CD8-positive, alpha-beta memory T cell (primary cell): ENCODE data around the gene ZNF581. TPM values are rescaled to one million over a fixed set of nuclear protein-coding genes. Genes with fewer than 3 reads are reported as not detected.
A peak's percentile ranks its signal among the peaks of the same experiment; 100 is the strongest.

Experiments used
- CTCF ChIA-PET: fragments of 350-600 bp; sonication (Branson Sonifier 250); formaldehyde crosslinking; loops from one replicate; lab custom pipeline; 2021; ENCODE audit warnings: antibody characterized with exemption; lab: Charles Lee
- POLR2A ChIA-PET: fragments of 350-600 bp; sonication (Branson Sonifier 250); formaldehyde crosslinking; loops from one replicate; lab custom pipeline; 2021; ENCODE audit warnings: antibody characterized with exemption; lab: Charles Lee
- DNase-seq, 5 donors: peaks; one replicate each; pipeline versions ENCODE4 v3.0.0 to v3.0.0-alpha.2; 2020 to 2022; ENCODE audit warnings: mixed read lengths in 1 of 5
- H3K27ac ChIP-seq: one replicate; pipeline ENCODE4 v1.7.0; 2013; ENCODE audit warnings: low read depth, mild to moderate bottlenecking, low read length, moderate library complexity
- H3K27me3 ChIP-seq: 2 replicates; pipeline ENCODE4 v1.7.0; 2013; ENCODE audit warnings: low read length, mild to moderate bottlenecking; ENCODE audit not compliant: insufficient read depth, poor library complexity, severe bottlenecking
- H3K36me3 ChIP-seq: 2 replicates; pipeline ENCODE4 v1.7.0; 2013; ENCODE audit warnings: mild to moderate bottlenecking, low read length, moderate library complexity; ENCODE audit not compliant: insufficient read depth
- H3K4me1 ChIP-seq: 2 replicates; pipeline ENCODE4 v1.7.0; 2013; ENCODE audit warnings: mild to moderate bottlenecking, low read length, moderate library complexity; ENCODE audit not compliant: insufficient read depth
- H3K4me3 ChIP-seq: 2 replicates; pipeline ENCODE4 v1.7.0; 2013; ENCODE audit warnings: mild to moderate bottlenecking, low read length
- H3K9me3 ChIP-seq: 2 replicates; pipeline ENCODE4 v1.7.0; 2013; ENCODE audit warnings: mild to moderate bottlenecking, low read length
- H3K27ac Mint-ChIP-seq, 8 donors: one replicate each; pipeline ENCODE4 v1.8.0; 2020 to 2021; ENCODE audit warnings: mixed read lengths in 8 of 8, mild to moderate bottlenecking in 6 of 8, inconsistent platforms in 3 of 8, moderate library complexity in 3 of 8
- H3K27me3 Mint-ChIP-seq, 2 donors: one replicate each; pipeline ENCODE4 v1.8.0; 2020 to 2021; ENCODE audit warnings: mixed read lengths in 2 of 2, mild to moderate bottlenecking in 1 of 2, moderate library complexity in 1 of 2
- H3K36me3 Mint-ChIP-seq, 3 donors: one replicate each; pipeline ENCODE4 v1.8.0; 2020 to 2021; ENCODE audit warnings: mixed read lengths in 3 of 3, inconsistent platforms in 1 of 3, mild to moderate bottlenecking in 1 of 3
- H3K4me1 Mint-ChIP-seq, 3 donors: one replicate each; pipeline ENCODE4 v1.8.0; 2020 to 2021; ENCODE audit warnings: mixed read lengths in 3 of 3, inconsistent platforms in 1 of 3, mild to moderate bottlenecking in 1 of 3
- H3K4me3 Mint-ChIP-seq, 7 donors: one replicate each; pipeline ENCODE4 v1.8.0; 2020 to 2021; ENCODE audit warnings: mixed read lengths in 7 of 7, mild to moderate bottlenecking in 6 of 7, moderate library complexity in 4 of 7, inconsistent platforms in 2 of 7
- H3K9me3 Mint-ChIP-seq, 5 donors: one replicate each; pipeline ENCODE4 v1.8.0; 2020 to 2022; ENCODE audit warnings: mixed read lengths in 5 of 5, mild to moderate bottlenecking in 3 of 5, moderate library complexity in 2 of 5, inconsistent platforms in 1 of 5
- polyA plus RNA-seq: library from polyadenylated mRNA; unstranded; fragments of 300-500 nt; fragmentation: Illumina TruSeq; gene quantifications from one replicate; pipeline ENCODE4 v1.2.3, GENCODE V29; 2021
- total RNA-seq, 2 experiments: library from RNA; stranded (reverse); gene quantifications; one replicate each; pipeline ENCODE4 v1.2.3, GENCODE V29; 2021

Gene ZNF581
- total and polyA plus RNA-seq, 3 experiments from 2014 or later, result 23.4 to 34.4 (median 32.8) TPM

DNA sequence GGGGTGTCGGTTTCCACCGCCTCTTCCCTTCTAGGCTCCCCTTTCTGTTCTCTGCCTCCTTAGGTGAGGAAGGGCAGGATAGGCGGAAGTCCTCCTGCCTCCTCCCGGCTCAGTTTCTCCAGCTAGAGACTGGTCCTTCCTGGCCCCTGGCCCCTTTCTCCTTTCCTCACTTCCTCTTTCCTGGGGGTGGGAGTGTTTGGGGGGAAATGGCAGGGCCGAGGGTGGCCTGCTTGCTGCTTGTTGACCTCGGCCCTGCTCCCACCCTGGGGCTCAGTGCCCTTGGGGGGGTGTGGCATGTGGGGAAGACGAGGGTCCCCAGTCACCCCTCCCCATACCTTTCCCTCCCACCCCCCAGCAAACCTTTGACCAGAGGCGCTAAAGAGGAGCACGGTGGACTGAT, 16.4 kb downstream of the ZNF581 start:
- peaks cover 51 to 83% (median 59%) of the 10 kb centered on the region in 3 donors for H3K4me1 Mint-ChIP-seq
- ChIA-PET CTCF (interaction anchor here (1.6 kb wide), 1 partner anchor 9 kb away, joined by 3 read pairs; no protein-coding TSS in a partner anchor), POLR2A (no interaction called here)
- H3K4me3 Mint-ChIP-seq, result peak overlapping the region in 5 of 7 donors; percentile 31 to 84 (median 61)
- Histone ChIP-seq H3K27ac (no peak overlapping the region), H3K9me3 (no peaks in the 10 kb centered on the region), H3K27me3 (no peaks in the 10 kb centered on the region), H3K36me3 (peaks cover 54% of the 10 kb centered on the region), H3K4me3 (no peak overlapping the region), H3K4me1 (peaks cover 44% of the 10 kb centered on the region)
- H3K9me3 Mint-ChIP-seq, result no peaks in the 10 kb centered on the region
- peak overlapping the region in 5 of 8 donors; percentile 56 to 94 (median 85) for H3K27ac Mint-ChIP-seq
- DNase-seq, result no peak
- peaks cover 0 to 1% of the 10 kb centered on the region in 2 donors for H3K27me3 Mint-ChIP-seq
- peaks cover 9 to 77% (median 19%) of the 10 kb centered on the region in 3 donors for H3K36me3 Mint-ChIP-seq

DNA sequence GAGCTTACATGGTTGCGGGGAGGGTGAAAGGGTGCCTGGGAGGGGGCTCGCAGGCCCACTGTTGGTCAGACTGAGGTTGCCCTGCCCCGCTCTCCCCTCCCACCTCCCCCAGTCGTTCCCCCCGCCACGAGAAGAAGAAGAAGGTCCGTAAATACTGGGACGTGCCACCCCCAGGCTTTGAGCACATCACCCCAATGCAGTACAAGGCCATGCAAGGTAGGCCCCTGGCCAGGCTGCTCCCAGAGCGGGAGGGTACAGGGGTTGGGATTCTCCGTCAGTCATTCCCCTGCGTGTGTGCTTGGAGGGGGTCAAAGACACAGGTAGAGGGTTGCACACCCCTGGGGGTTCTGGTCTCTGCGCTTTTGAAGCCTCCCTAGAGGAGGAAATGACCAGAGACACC, 17.0 kb downstream of the ZNF581 start:
- H3K9me3 ChIP-seq, result no peaks in the 10 kb centered on the region
- Mint-ChIP-seq H3K27me3 (peaks cover 0 to 1% of the 10 kb centered on the region in 2 donors), H3K36me3 (peaks cover 9 to 77% (median 19%) of the 10 kb centered on the region in 3 donors), H3K27ac (peak overlapping the region in 1 of 8 donors; percentile 68), H3K4me1 (peaks cover 51 to 85% (median 59%) of the 10 kb centered on the region in 3 donors), H3K9me3 (no peaks in the 10 kb centered on the region), H3K4me3 (no peak overlapping the region)
- peaks cover 44% of the 10 kb centered on the region for H3K4me1 ChIP-seq
- peaks cover 54% of the 10 kb centered on the region for H3K36me3 ChIP-seq
- POLR2A ChIA-PET, result no interaction called here
- no peaks in the 10 kb centered on the region for H3K27me3 ChIP-seq
- CTCF ChIA-PET, result no interaction called here
- no peak overlapping the region for H3K27ac ChIP-seq
- DNase-seq, result no peak
- no peak overlapping the region for H3K4me3 ChIP-seq

DNA sequence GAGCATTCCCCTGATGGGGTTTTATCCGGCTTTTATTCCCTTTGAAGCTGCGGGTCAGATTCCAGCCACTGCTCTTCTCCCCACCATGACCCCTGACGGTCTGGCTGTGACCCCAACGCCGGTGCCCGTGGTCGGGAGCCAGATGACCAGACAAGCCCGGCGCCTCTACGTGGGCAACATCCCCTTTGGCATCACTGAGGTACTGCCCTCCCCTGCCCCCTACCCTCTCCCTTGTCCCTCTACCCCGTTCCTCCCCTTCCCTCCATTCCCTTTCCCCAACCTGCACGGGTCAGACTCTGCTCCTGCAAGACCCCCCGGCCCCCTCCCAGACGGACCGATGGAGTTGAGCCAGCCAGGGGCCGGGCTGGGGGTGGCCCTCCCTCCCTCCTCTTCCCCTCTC, 17.5 kb downstream of the ZNF581 start:
- H3K4me3 Mint-ChIP-seq, result no peak overlapping the region
- Histone ChIP-seq H3K9me3 (no peaks in the 10 kb centered on the region), H3K4me3 (no peak overlapping the region), H3K4me1 (peaks cover 38% of the 10 kb centered on the region), H3K36me3 (peaks cover 59% of the 10 kb centered on the region), H3K27me3 (no peaks in the 10 kb centered on the region), H3K27ac (no peak overlapping the region)
- H3K27me3 Mint-ChIP-seq, result peaks cover 0 to 1% of the 10 kb centered on the region in 2 donors
- no peaks in the 10 kb centered on the region for H3K9me3 Mint-ChIP-seq
- peak overlapping the region in 1 of 8 donors; percentile 11 for H3K27ac Mint-ChIP-seq
- ChIA-PET POLR2A (no interaction called here), CTCF (no interaction called here)
- peaks cover 46 to 82% (median 53%) of the 10 kb centered on the region in 3 donors for H3K4me1 Mint-ChIP-seq
- peaks cover 9 to 75% (median 19%) of the 10 kb centered on the region in 3 donors for H3K36me3 Mint-ChIP-seq
- no peak for DNase-seq

DNA sequence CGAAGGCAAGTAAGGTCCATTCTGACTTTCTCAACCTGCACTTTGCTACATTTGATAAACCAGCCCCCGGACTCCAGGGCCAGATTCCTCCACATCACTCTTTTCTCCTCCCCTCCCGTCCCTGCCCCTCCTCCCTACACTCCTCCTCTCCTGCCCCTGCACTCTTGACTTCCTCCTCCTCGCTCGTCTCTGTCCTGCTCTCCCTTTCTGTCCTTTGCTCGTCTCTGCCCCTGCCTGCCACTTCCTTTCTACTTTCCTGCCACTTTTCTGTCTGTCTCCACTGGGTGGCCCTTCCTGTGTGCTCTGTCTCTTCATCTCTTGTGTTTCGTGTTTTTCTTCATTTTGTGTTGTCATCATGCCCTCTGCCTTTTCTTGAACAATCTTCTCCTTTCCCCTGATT, 18.4 kb downstream of the ZNF581 start:
- Mint-ChIP-seq H3K27me3 (peaks cover 0 to 1% of the 10 kb centered on the region in 2 donors), H3K36me3 (peaks cover 9 to 80% (median 19%) of the 10 kb centered on the region in 3 donors), H3K4me3 (peak overlapping the region in 2 of 7 donors; percentile 13 to 44), H3K9me3 (no peaks in the 10 kb centered on the region), H3K27ac (peak overlapping the region in 6 of 8 donors; percentile 1 to 80 (median 23)), H3K4me1 (peaks cover 37 to 82% (median 45%) of the 10 kb centered on the region in 3 donors)
- ChIA-PET CTCF (no interaction called here), POLR2A (no interaction called here)
- DNase-seq, result no peak
- peaks cover 30% of the 10 kb centered on the region for H3K4me1 ChIP-seq
- H3K27ac ChIP-seq, result no peak overlapping the region
- no peak overlapping the region for H3K4me3 ChIP-seq
- H3K36me3 ChIP-seq, result peaks cover 67% of the 10 kb centered on the region
- no peaks in the 10 kb centered on the region for H3K27me3 ChIP-seq
- H3K9me3 ChIP-seq, result no peaks in the 10 kb centered on the region

DNA sequence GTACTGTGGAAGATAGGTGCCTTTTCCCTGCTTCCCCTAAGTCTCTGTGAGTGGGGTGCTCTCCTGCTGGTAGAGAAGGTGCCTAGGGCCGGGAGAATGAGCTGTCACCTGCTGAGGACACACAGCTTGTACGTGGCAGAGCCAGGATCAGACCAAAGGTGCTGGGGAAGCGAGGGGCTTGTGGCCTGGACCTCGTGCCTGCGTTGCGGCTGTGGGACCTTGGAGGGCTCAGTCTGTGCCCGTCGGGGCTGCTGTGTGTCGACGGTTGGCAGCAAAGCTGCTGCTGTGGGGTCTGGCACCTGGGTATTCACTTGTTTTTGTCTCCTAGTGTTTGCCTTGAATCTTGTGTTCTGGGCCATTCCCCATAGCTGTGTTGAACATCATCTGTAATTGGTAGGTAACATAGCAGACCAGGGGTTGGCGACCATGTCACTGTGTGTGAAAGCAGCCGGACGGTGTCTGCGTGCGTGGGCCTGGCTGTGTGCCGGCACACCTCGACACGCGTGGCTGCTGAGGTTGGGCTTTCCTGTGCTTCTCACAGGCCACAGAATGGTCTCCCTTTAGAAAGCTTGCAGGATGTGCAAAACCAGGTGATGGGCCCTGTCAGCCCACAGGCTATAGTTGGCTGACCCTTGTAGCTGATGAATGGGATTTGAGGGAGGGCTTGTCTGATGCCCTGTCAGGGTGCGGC, 20.5 kb downstream of the ZNF581 start:
- Mint-ChIP-seq H3K9me3 (no peaks in the 10 kb centered on the region), H3K4me3 (no peak overlapping the region), H3K4me1 (peaks cover 20 to 72% (median 27%) of the 10 kb centered on the region in 3 donors), H3K27me3 (peaks cover 0 to 1% of the 10 kb centered on the region in 2 donors), H3K36me3 (peaks cover 9 to 87% (median 20%) of the 10 kb centered on the region in 3 donors), H3K27ac (peak overlapping the region in 2 of 8 donors; percentile 48 to 66)
- H3K27me3 ChIP-seq, result no peaks in the 10 kb centered on the region
- H3K36me3 ChIP-seq, result peaks cover 87% of the 10 kb centered on the region
- DNase-seq, result no peak
- ChIA-PET CTCF (interaction anchor here (1.5 kb wide), 1 partner anchor 10 kb away, joined by 5 read pairs; no protein-coding TSS in a partner anchor), POLR2A (interaction anchor here (0.7 kb wide), 1 partner anchor 17 kb away, joined by 3 read pairs; no protein-coding TSS in a partner anchor)
- no peak overlapping the region for H3K4me3 ChIP-seq
- H3K27ac ChIP-seq, result no peak overlapping the region
- H3K4me1 ChIP-seq, result peaks cover 9% of the 10 kb centered on the region
- H3K9me3 ChIP-seq, result no peaks in the 10 kb centered on the region

DNA sequence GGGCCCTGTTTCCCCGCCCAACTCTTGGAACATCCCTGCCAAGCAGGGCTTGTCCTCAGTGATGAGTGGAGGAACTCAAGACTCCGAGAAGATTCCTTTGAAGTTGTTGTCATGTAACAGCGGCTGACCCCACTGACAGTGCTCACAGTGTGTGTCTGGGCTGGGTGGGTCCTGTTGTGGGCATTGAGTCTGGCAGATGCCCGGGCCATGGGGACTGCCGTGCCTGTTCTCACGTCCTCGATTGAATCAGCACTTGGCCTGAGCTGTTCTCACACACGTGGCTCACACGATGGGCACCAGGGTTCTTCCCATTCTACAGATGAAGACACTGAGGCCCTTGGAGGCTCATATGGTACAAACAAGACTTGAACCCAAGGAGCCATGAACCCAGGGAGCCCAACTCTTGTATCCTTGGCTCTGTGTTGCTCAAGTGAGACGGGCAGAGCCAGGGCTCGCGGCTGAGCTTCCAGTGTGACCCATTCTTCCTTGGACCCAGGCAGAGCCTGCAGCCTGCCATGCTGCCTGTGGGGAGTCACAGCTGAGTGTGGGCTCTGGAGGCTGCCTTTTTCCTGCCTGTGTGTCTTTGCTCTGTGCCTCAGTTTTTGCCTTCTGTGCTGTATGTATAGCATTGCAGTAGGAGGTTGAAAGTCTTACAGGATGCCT, 23.0 kb downstream of the ZNF581 start:
- Mint-ChIP-seq H3K4me3 (no peak overlapping the region), H3K27me3 (peaks cover 0 to 1% of the 10 kb centered on the region in 2 donors), H3K9me3 (no peaks in the 10 kb centered on the region), H3K27ac (peak overlapping the region in 2 of 8 donors; percentile 10 to 58), H3K36me3 (peaks cover 9 to 90% (median 18%) of the 10 kb centered on the region in 3 donors), H3K4me1 (peaks cover 23 to 76% (median 24%) of the 10 kb centered on the region in 3 donors)
- no peaks in the 10 kb centered on the region for H3K9me3 ChIP-seq
- H3K4me1 ChIP-seq, result peaks cover 16% of the 10 kb centered on the region
- POLR2A ChIA-PET, result no interaction called here
- peaks cover 80% of the 10 kb centered on the region for H3K36me3 ChIP-seq
- H3K4me3 ChIP-seq, result no peak overlapping the region
- no peak overlapping the region for H3K27ac ChIP-seq
- no peak for DNase-seq
- no peaks in the 10 kb centered on the region for H3K27me3 ChIP-seq
- CTCF ChIA-PET, result interaction anchor here (2.9 kb wide), 1 partner anchor 13 kb away, joined by 12 read pairs; the partner anchor contains the start of gene U2AF2

DNA sequence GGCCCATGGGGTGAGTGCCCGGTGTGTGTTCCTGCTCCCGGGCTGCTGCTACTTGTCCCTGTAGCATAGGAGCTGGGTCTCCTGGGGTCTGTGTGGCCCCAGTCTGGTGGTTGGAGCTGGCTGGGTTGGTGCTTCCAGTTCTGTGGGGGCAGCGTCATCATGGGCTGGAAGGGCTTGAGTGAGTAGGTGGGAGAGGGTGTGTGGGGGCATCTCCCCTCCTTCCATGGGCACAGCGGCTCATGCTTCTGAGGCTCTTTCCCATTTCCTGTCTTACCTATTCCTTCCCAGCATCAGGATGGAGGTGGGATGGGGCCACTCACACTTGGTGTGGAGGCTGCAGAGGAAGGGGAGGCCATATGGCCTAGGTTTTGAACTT, 23.5 kb downstream of the ZNF581 start:
- ChIA-PET POLR2A (no interaction called here), CTCF (interaction anchor here (2.9 kb wide), 1 partner anchor 13 kb away, joined by 12 read pairs; the partner anchor contains the start of gene U2AF2)
- H3K4me3 ChIP-seq, result no peak overlapping the region
- DNase-seq, result no peak
- Mint-ChIP-seq H3K27me3 (peaks cover 0 to 1% of the 10 kb centered on the region in 2 donors), H3K4me1 (peaks cover 21 to 73% (median 21%) of the 10 kb centered on the region in 3 donors), H3K9me3 (no peaks in the 10 kb centered on the region), H3K4me3 (peak overlapping the region in 1 of 7 donors; percentile 51), H3K27ac (peak overlapping the region in 2 of 8 donors; percentile 54 to 75), H3K36me3 (peaks cover 9 to 88% (median 14%) of the 10 kb centered on the region in 3 donors)
- H3K4me1 ChIP-seq, result peaks cover 16% of the 10 kb centered on the region
- no peaks in the 10 kb centered on the region for H3K9me3 ChIP-seq
- H3K36me3 ChIP-seq, result peaks cover 75% of the 10 kb centered on the region
- H3K27ac ChIP-seq, result no peak overlapping the region
- H3K27me3 ChIP-seq, result no peaks in the 10 kb centered on the region
